Astrocyte (in vitro differentiated cells and primary cell): Measurements from ENCODE around the gene SP9.

Source experiments
- EZH2 ChIP-seq: IDR thresholded peaks from 2 replicates; pipeline ENCODE4 v1.6.1; 2012; ENCODE audit warnings: mild to moderate bottlenecking, low read length, inconsistent platforms; ENCODE audit not compliant: insufficient read depth
- TF ChIP-seq, protein P1 (sequence below): IDR thresholded peaks from 2 replicates; pipeline ENCODE4 v1.5.1; 2011; ENCODE audit warnings: low read depth, mild to moderate bottlenecking, inconsistent platforms, low read length, moderate library complexity; ENCODE audit not compliant: insufficient read depth

GRCh38 chr2:174350593-174351181 lies 15.9 kb downstream of the SP9 start:
- TF ChIP-seq, protein P1, sequence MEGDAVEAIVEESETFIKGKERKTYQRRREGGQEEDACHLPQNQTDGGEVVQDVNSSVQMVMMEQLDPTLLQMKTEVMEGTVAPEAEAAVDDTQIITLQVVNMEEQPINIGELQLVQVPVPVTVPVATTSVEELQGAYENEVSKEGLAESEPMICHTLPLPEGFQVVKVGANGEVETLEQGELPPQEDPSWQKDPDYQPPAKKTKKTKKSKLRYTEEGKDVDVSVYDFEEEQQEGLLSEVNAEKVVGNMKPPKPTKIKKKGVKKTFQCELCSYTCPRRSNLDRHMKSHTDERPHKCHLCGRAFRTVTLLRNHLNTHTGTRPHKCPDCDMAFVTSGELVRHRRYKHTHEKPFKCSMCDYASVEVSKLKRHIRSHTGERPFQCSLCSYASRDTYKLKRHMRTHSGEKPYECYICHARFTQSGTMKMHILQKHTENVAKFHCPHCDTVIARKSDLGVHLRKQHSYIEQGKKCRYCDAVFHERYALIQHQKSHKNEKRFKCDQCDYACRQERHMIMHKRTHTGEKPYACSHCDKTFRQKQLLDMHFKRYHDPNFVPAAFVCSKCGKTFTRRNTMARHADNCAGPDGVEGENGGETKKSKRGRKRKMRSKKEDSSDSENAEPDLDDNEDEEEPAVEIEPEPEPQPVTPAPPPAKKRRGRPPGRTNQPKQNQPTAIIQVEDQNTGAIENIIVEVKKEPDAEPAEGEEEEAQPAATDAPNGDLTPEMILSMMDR, result no peak
- TF ChIP-seq EZH2, result no peak
